T-helper 2 cell treated with Interferon-gamma antibody and Interleukin-4, amounts not matched to agents 5 μg/mL and 100 μg/mL, for 36 hours (primary cell): Measurements from ENCODE around the gene LRMDA.

Experiments
- DNase-seq: peaks from one replicate; pipeline ENCODE4 v3.0.0; 2021; ENCODE audit warnings: low spot score
- H3K27ac Mint-ChIP-seq: one replicate; pipeline ENCODE4 v1.8.0; 2021; ENCODE audit warnings: mild to moderate bottlenecking, mixed read lengths
- H3K27me3 Mint-ChIP-seq: one replicate; pipeline ENCODE4 v1.8.0; 2021; ENCODE audit warnings: low read depth, mixed read lengths
- H3K36me3 Mint-ChIP-seq: one replicate; pipeline ENCODE4 v1.8.0; 2021; ENCODE audit warnings: low read depth, mixed read lengths
- H3K4me1 Mint-ChIP-seq: one replicate; pipeline ENCODE4 v1.8.0; 2021; ENCODE audit warnings: low read depth, mixed read lengths
- H3K4me3 Mint-ChIP-seq: one replicate; pipeline ENCODE4 v1.8.0; 2022; ENCODE audit warnings: mild to moderate bottlenecking, moderate library complexity, mixed read lengths
- H3K9me3 Mint-ChIP-seq: one replicate; pipeline ENCODE4 v1.8.0; 2021; ENCODE audit warnings: mixed read lengths

Gene LRMDA

GRCh38 chr10:75497997-75498883 is 66.8 kb downstream of the LRMDA start:
- DNase-seq, result no peak
- Mint-ChIP-seq H3K27ac (no peak overlapping the region), H3K36me3 (no peaks in the 10 kb centered on the region), H3K4me3 (no peak overlapping the region), H3K9me3 (no peaks in the 10 kb centered on the region), H3K4me1 (no peaks in the 10 kb centered on the region), H3K27me3 (peaks cover 2% of the 10 kb centered on the region)

- Mint-ChIP-seq H3K9me3 (no peaks in the 10 kb centered on the region), H3K27me3 (peaks cover 2% of the 10 kb centered on the region), H3K4me1 (no peaks in the 10 kb centered on the region), H3K27ac (no peak overlapping the region), H3K36me3 (no peaks in the 10 kb centered on the region), H3K4me3 (no peak overlapping the region)
- DNase-seq, result no peak
Observed at GRCh38 chr10:75498884-75499350, 67.5 kb downstream of the LRMDA start.

- Mint-ChIP-seq H3K27me3 (peaks cover 2% of the 10 kb centered on the region), H3K4me1 (no peaks in the 10 kb centered on the region), H3K27ac (no peak overlapping the region), H3K9me3 (no peaks in the 10 kb centered on the region), H3K36me3 (no peaks in the 10 kb centered on the region), H3K4me3 (no peak overlapping the region)
- no peak for DNase-seq
Observed at GRCh38 chr10:75499556-75500160, 68.2 kb downstream of the LRMDA start.

- Mint-ChIP-seq H3K27me3 (peaks cover 2% of the 10 kb centered on the region), H3K4me1 (no peaks in the 10 kb centered on the region), H3K36me3 (no peaks in the 10 kb centered on the region), H3K4me3 (no peak overlapping the region), H3K27ac (no peak overlapping the region), H3K9me3 (no peaks in the 10 kb centered on the region)
- no peak for DNase-seq
Observed at GRCh38 chr10:75502389-75502788, 71.0 kb downstream of the LRMDA start.

- H3K4me3 Mint-ChIP-seq, result no peak overlapping the region
- no peaks in the 10 kb centered on the region for H3K4me1 Mint-ChIP-seq
- DNase-seq, result no peak
- no peaks in the 10 kb centered on the region for H3K36me3 Mint-ChIP-seq
- H3K27ac Mint-ChIP-seq, result no peak overlapping the region
- peaks cover 2% of the 10 kb centered on the region for H3K27me3 Mint-ChIP-seq
- H3K9me3 Mint-ChIP-seq, result no peaks in the 10 kb centered on the region
Observed at GRCh38 chr10:75502838-75503237, 71.4 kb downstream of the LRMDA start.

GRCh38 chr10:75505293-75505692 is 73.9 kb downstream of the LRMDA start:
- Mint-ChIP-seq H3K36me3 (no peaks in the 10 kb centered on the region), H3K4me3 (no peak overlapping the region), H3K27me3 (peaks cover 4% of the 10 kb centered on the region), H3K27ac (no peak overlapping the region), H3K9me3 (no peaks in the 10 kb centered on the region), H3K4me1 (peaks cover 4% of the 10 kb centered on the region)
- DNase-seq, result no peak

- Mint-ChIP-seq H3K4me1 (peaks cover 4% of the 10 kb centered on the region), H3K9me3 (no peaks in the 10 kb centered on the region), H3K27me3 (peaks cover 6% of the 10 kb centered on the region), H3K36me3 (no peaks in the 10 kb centered on the region), H3K4me3 (no peak overlapping the region), H3K27ac (no peak overlapping the region)
- DNase-seq, result no peak
Observed at GRCh38 chr10:75505840-75506506, 74.5 kb downstream of the LRMDA start.

GRCh38 chr10:75506930-75507329 is 75.5 kb downstream of the LRMDA start:
- peaks cover 4% of the 10 kb centered on the region for H3K4me1 Mint-ChIP-seq
- H3K9me3 Mint-ChIP-seq, result no peaks in the 10 kb centered on the region
- no peaks in the 10 kb centered on the region for H3K36me3 Mint-ChIP-seq

GRCh38 chr10:75507469-75507868 is 76.0 kb downstream of the LRMDA start:
- Mint-ChIP-seq H3K36me3 (no peaks in the 10 kb centered on the region), H3K9me3 (no peaks in the 10 kb centered on the region), H3K4me3 (no peak overlapping the region), H3K27me3 (peaks cover 8% of the 10 kb centered on the region), H3K27ac (no peak overlapping the region), H3K4me1 (peaks cover 4% of the 10 kb centered on the region)
- DNase-seq, result no peak

More at GRCh38 chr10:75506930-75507329, 75.5 kb downstream of the LRMDA start:
- peaks cover 6% of the 10 kb centered on the region for H3K27me3 Mint-ChIP-seq
- no peak for DNase-seq
- H3K27ac Mint-ChIP-seq, result no peak overlapping the region
- no peak overlapping the region for H3K4me3 Mint-ChIP-seq

- Mint-ChIP-seq H3K9me3 (no peaks in the 10 kb centered on the region), H3K27ac (no peak overlapping the region), H3K36me3 (no peaks in the 10 kb centered on the region), H3K4me1 (peaks cover 4% of the 10 kb centered on the region), H3K27me3 (peaks cover 6% of the 10 kb centered on the region), H3K4me3 (no peak overlapping the region)
- no peak for DNase-seq
Observed at GRCh38 chr10:75508239-75508813, 76.9 kb downstream of the LRMDA start.

- H3K27ac Mint-ChIP-seq, result no peak overlapping the region
- DNase-seq, result no peak
- H3K4me1 Mint-ChIP-seq, result peaks cover 4% of the 10 kb centered on the region
- H3K36me3 Mint-ChIP-seq, result no peaks in the 10 kb centered on the region
- peak overlapping the region; percentile 39 for H3K4me3 Mint-ChIP-seq
- H3K27me3 Mint-ChIP-seq, result peaks cover 6% of the 10 kb centered on the region
- no peaks in the 10 kb centered on the region for H3K9me3 Mint-ChIP-seq
Observed at GRCh38 chr10:75508814-75509306, 77.4 kb downstream of the LRMDA start.

- H3K4me3 Mint-ChIP-seq, result no peak overlapping the region
- peaks cover 8% of the 10 kb centered on the region for H3K27me3 Mint-ChIP-seq
- peaks cover 4% of the 10 kb centered on the region for H3K4me1 Mint-ChIP-seq
- H3K27ac Mint-ChIP-seq, result no peak overlapping the region
- DNase-seq, result no peak
- H3K36me3 Mint-ChIP-seq, result no peaks in the 10 kb centered on the region
- H3K9me3 Mint-ChIP-seq, result no peaks in the 10 kb centered on the region
Observed at GRCh38 chr10:75509706-75510105, 78.3 kb downstream of the LRMDA start.

GRCh38 chr10:75511011-75511410 is 79.6 kb downstream of the LRMDA start:
- H3K4me1 Mint-ChIP-seq, result peaks cover 5% of the 10 kb centered on the region
- H3K27me3 Mint-ChIP-seq, result peaks cover 8% of the 10 kb centered on the region
- no peak overlapping the region for H3K27ac Mint-ChIP-seq
- no peaks in the 10 kb centered on the region for H3K36me3 Mint-ChIP-seq
- DNase-seq, result no peak
- no peaks in the 10 kb centered on the region for H3K9me3 Mint-ChIP-seq
- H3K4me3 Mint-ChIP-seq, result no peak overlapping the region
